HepG2 (cell line): ENCODE data around the gene RABGGTA. TPM values are rescaled to one million over a fixed set of nuclear protein-coding genes. Genes with fewer than 3 reads are reported as not detected.

Experiments
- GATAD2A ChIP-seq: IDR thresholded peaks from 2 replicates; pipeline ENCODE4 v1.6.1; 2016
- HMG20A ChIP-seq: IDR thresholded peaks from 2 replicates; pipeline ENCODE4 v1.6.1; 2016; ENCODE audit warnings: borderline replicate concordance
- ISL2 ChIP-seq: sonication (generic); formaldehyde crosslinking; IDR thresholded peaks from 2 replicates; pipeline ENCODE4 v1.5.0; 2020; ENCODE audit warnings: missing genetic modification reagents
- KMT2B ChIP-seq: IDR thresholded peaks from 2 replicates; pipeline ENCODE4 v1.6.1; 2016; ENCODE audit warnings: missing genetic modification reagents, missing compliant biosample characterization
- LCORL ChIP-seq, 2 experiments: fragments of 450-650 bp in 1 of 2; sonication (generic) in 1 of 2; formaldehyde crosslinking in 1 of 2; IDR thresholded peaks; 2 replicates each; pipeline versions ENCODE4 v1.5.0 to v1.6.1; 2017 to 2020; ENCODE audit warnings: antibody characterized with exemption in 1 of 2, missing genetic modification reagents in 1 of 2
- NBN ChIP-seq: fragments of 450-650 bp; conservative IDR thresholded peaks from 2 replicates; pipeline ENCODE4 v1.6.1; 2017
- NFIB ChIP-seq: sonication (generic); formaldehyde crosslinking; IDR thresholded peaks from 2 replicates; pipeline ENCODE4 v1.9.0; 2021; ENCODE audit warnings: missing genetic modification reagents, mild to moderate bottlenecking, borderline replicate concordance
- NFRKB ChIP-seq: fragments of 450-650 bp; IDR thresholded peaks from 2 replicates; pipeline ENCODE4 v1.6.1; 2017
- NR2F1 ChIP-seq, 2 experiments: fragments of 450-650 bp in 1 of 2; formaldehyde crosslinking in 1 of 2; IDR thresholded peaks; 2 replicates each; pipeline versions ENCODE4 v1.5.0 to v1.6.1; 2016 to 2020; ENCODE audit warnings: mild to moderate bottlenecking in 1 of 2, missing compliant biosample characterization in 1 of 2, missing genetic modification reagents in 1 of 2, moderate library complexity in 1 of 2
- PAWR ChIP-seq: sonication (generic); formaldehyde crosslinking; IDR thresholded peaks from 2 replicates; pipeline ENCODE4 v1.4.0; 2020; ENCODE audit warnings: missing genetic modification reagents, mild to moderate bottlenecking, borderline replicate concordance
- RAD21 ChIP-seq: fragments of 450-650 bp; formaldehyde crosslinking; IDR thresholded peaks from 2 replicates; pipeline ENCODE4 v1.5.0; 2020; ENCODE audit warnings: mild to moderate bottlenecking
- RBM39 ChIP-seq: fragments of 200-400 bp; formaldehyde crosslinking; IDR thresholded peaks from one replicate; pipeline ENCODE4 v1.6.1; 2018; ENCODE audit warnings: antibody characterized with exemption, mild to moderate bottlenecking, low read depth, low read length; ENCODE audit not compliant: poor library complexity, severe bottlenecking
- ZNF121 ChIP-seq: sonication (generic); formaldehyde crosslinking; IDR thresholded peaks from 2 replicates; pipeline ENCODE4 v1.5.0; 2020; ENCODE audit warnings: mild to moderate bottlenecking, missing genetic modification reagents
- ZNF292 ChIP-seq: sonication (generic); formaldehyde crosslinking; IDR thresholded peaks from 2 replicates; pipeline ENCODE4 v1.8.1; 2022; ENCODE audit warnings: mild to moderate bottlenecking, low read depth, missing genetic modification reagents, borderline replicate concordance
- ZNF766 ChIP-seq: sonication (generic); formaldehyde crosslinking; IDR thresholded peaks from 2 replicates; pipeline ENCODE4 v1.5.0; 2020; ENCODE audit warnings: missing genetic modification reagents, borderline replicate concordance
- polyA plus RNA-seq, 8 experiments: library from polyadenylated mRNA; depleted of rRNA in 3 of 8; stranded (reverse) in 7 of 8; unstranded in 1 of 8; fragments of >200 nt; fragmentation: Illumina TruSeq in 4 of 8; extraction: Trizol in 4 of 8; gene quantifications; 2 replicates each; pipeline versions ENCODE4 v1.2.1 to v1.2.3, GENCODE V29; 2011 to 2016; ENCODE audit warnings: low read depth in 4 of 8, missing spikeins in 1 of 8, mixed read lengths in 1 of 8; ENCODE audit not compliant: insufficient read depth in 1 of 8
- total RNA-seq, 5 experiments: library from RNA; depleted of rRNA; stranded (reverse); fragments of >200 nt; fragmentation: Illumina TruSeq; extraction: Trizol; gene quantifications; 2 replicates each; pipeline ENCODE4 v1.2.3, GENCODE V29; 2016; ENCODE audit warnings: low read depth in 1 of 5
- TF ChIP-seq, protein P1 (sequence below): sonication (generic); formaldehyde crosslinking; IDR thresholded peaks from 2 replicates; pipeline ENCODE4 v1.8.0; 2022; ENCODE audit warnings: missing genetic modification reagents, mild to moderate bottlenecking, inconsistent platforms, borderline replicate concordance
- TF ChIP-seq, protein P2 (sequence below): sonication (generic); formaldehyde crosslinking; IDR thresholded peaks from 2 replicates; pipeline ENCODE4 v1.5.1; 2020; ENCODE audit warnings: missing genetic modification reagents, mild to moderate bottlenecking, borderline replicate concordance
- TF ChIP-seq, protein P3 (sequence below): sonication (generic); formaldehyde crosslinking; IDR thresholded peaks from 2 replicates; pipeline ENCODE4 v1.8.1; 2023; ENCODE audit warnings: mild to moderate bottlenecking, inconsistent platforms, moderate library complexity, missing genetic modification reagents, borderline replicate concordance
- TF ChIP-seq, protein P4 (sequence below): sonication (generic); formaldehyde crosslinking; IDR thresholded peaks from 2 replicates; pipeline ENCODE4 v1.9.0; 2021; ENCODE audit warnings: missing genetic modification reagents, borderline replicate concordance
- TF ChIP-seq, protein P5 (sequence below): sonication (generic); formaldehyde crosslinking; IDR thresholded peaks from 2 replicates; pipeline ENCODE4 v1.4.0; 2020; ENCODE audit warnings: mild to moderate bottlenecking, low read depth, missing genetic modification reagents

Gene RABGGTA
- total and polyA plus RNA-seq, 2 of the 13 experiments (the other 11 are each of a cell fraction or from before 2014, with no cell fraction given): 57.9 to 90.8 TPM

DNA sequence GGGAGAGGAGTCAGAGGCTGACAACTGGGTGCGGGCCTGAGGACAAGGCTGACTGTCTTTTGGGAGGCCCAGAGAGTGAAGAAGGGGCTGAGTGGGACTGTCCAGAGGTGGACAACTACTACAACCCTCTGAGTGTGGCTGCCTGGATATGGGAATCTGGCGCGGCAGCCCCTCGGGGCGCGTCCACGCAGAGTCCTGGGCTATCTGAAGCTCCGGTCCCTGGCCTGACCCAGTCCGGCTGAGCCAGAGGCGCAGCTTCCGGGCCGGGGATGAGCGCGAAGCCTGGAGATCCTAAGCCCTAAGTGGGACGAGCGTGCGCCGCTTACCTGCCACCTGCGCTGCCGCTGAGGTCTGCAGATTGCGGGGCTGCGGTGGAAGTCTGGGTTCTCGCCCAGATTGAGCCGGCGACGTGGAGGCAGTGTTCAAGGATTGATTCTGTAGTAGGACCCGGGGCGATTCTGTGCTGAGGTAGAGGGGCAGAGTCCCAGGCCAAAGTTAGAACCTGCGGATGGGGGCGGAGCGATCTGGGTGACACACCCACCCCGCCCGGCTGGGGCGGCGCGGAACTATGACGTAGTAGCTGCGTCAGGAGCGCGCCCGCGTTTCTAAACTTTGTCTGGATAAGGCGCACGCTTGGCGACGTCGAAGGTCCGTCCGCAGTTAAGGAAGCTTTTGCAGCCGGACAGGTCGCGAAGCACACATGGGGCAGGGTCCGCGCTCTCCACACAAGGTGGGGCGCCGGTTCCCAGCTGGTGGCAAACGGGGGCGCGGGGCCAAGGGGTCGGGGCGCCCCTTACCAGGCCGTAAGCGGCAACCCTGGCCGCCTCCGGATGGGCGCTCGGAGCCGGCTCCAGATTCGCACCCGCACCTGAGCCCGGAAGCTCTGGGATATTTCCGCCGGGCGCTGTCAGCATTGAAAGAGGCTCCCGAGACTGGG, 28.1 kb upstream of the RABGGTA start, which contains the start of the genes DHRS1 and NOP9 (continued):
- TF ChIP-seq RBM39 (peak; percentile 97), GATAD2A (peak; percentile 79), NFIB (CRISPR knock-in tag) (no peak), NR2F1 (CRISPR knock-in tag; IDR thresholded peaks at IDR 0.05) (no peak; a peak in 3 of 4 replicates), ZNF121 (CRISPR knock-in tag) (0 out of 2 replicates have a peak, but pooled peaks have one; percentile 24), ISL2 (CRISPR knock-in tag) (peak; percentile 89), ZNF766 (CRISPR knock-in tag) (peak; percentile 98), KMT2B (CRISPR knock-in tag) (peak; percentile 100), LCORL (IDR thresholded peaks at IDR 0.05) (no peak), LCORL (CRISPR knock-in tag; IDR thresholded peaks at IDR 0.05) (peak; percentile 97), PAWR (peak; percentile 96), HMG20A (CRISPR knock-in tag) (no peak), NBN (no peak), NFRKB (no peak), ZNF292 (CRISPR knock-in tag) (peak; percentile 96), RAD21 (CRISPR knock-in tag) (peak; percentile 54; the same call in 1 of the 2 replicates)
- TF ChIP-seq, protein P1, sequence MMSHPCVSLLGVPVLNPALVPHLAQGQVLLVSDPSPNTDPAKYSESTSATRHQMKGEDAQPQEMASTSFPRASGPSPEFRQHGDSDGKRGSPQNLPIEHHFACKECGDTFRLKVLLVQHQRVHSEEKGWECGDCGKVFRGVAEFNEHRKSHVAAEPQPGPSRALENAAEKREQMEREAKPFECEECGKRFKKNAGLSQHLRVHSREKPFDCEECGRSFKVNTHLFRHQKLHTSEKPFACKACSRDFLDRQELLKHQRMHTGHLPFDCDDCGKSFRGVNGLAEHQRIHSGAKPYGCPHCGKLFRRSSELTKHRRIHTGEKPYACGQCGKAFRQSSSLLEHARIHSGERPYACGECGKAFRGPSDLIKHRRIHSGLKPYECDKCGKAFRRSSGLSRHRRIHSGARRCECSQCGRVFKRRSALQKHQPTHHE (CRISPR knock-in tag): peak; percentile 99
- TF ChIP-seq, protein P2, sequence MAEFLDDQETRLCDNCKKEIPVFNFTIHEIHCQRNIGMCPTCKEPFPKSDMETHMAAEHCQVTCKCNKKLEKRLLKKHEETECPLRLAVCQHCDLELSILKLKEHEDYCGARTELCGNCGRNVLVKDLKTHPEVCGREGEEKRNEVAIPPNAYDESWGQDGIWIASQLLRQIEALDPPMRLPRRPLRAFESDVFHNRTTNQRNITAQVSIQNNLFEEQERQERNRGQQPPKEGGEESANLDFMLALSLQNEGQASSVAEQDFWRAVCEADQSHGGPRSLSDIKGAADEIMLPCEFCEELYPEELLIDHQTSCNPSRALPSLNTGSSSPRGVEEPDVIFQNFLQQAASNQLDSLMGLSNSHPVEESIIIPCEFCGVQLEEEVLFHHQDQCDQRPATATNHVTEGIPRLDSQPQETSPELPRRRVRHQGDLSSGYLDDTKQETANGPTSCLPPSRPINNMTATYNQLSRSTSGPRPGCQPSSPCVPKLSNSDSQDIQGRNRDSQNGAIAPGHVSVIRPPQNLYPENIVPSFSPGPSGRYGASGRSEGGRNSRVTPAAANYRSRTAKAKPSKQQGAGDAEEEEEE (CRISPR knock-in tag): peak; percentile 99; the same call in 1 of the 2 replicates
- TF ChIP-seq, protein P3, sequence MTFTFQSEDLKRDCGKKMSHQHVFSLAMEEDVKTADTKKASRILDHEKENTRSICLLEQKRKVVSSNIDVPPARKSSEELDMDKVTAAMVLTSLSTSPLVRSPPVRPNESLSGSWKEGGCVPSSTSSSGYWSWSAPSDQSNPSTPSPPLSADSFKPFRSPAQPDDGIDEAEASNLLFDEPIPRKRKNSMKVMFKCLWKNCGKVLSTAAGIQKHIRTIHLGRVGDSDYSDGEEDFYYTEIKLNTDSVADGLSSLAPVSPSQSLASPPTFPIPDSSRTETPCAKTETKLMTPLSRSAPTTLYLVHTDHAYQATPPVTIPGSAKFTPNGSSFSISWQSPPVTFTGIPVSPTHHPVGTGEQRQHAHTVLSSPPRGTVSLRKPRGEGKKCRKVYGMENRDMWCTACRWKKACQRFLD (CRISPR knock-in tag): peak; percentile 99
- TF ChIP-seq, protein P4, sequence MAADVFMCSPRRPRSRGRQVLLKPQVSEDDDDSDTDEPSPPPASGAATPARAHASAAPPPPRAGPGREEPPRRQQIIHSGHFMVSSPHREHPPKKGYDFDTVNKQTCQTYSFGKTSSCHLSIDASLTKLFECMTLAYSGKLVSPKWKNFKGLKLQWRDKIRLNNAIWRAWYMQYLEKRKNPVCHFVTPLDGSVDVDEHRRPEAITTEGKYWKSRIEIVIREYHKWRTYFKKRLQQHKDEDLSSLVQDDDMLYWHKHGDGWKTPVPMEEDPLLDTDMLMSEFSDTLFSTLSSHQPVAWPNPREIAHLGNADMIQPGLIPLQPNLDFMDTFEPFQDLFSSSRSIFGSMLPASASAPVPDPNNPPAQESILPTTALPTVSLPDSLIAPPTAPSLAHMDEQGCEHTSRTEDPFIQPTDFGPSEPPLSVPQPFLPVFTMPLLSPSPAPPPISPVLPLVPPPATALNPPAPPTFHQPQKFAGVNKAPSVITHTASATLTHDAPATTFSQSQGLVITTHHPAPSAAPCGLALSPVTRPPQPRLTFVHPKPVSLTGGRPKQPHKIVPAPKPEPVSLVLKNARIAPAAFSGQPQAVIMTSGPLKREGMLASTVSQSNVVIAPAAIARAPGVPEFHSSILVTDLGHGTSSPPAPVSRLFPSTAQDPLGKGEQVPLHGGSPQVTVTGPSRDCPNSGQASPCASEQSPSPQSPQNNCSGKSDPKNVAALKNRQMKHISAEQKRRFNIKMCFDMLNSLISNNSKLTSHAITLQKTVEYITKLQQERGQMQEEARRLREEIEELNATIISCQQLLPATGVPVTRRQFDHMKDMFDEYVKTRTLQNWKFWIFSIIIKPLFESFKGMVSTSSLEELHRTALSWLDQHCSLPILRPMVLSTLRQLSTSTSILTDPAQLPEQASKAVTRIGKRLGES (CRISPR knock-in tag): peak; percentile 55; the same call in 1 of the 2 replicates
- TF ChIP-seq, protein P5, sequence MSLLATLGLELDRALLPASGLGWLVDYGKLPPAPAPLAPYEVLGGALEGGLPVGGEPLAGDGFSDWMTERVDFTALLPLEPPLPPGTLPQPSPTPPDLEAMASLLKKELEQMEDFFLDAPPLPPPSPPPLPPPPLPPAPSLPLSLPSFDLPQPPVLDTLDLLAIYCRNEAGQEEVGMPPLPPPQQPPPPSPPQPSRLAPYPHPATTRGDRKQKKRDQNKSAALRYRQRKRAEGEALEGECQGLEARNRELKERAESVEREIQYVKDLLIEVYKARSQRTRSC (CRISPR knock-in tag): peak; percentile 19; the same call in 1 of the 2 replicates
